K562 (cell line): ENCODE results near the gene PERP.

ENCODE experiments used
- BCLAF1 ChIP-seq, 2 experiments: fragments of 450-650 bp in 1 of 2; IDR thresholded peaks; 2 replicates each; pipeline ENCODE4 v1.6.1; 2011 to 2017; ENCODE audit warnings: low read depth in 2 of 2, antibody characterized with exemption in 1 of 2, borderline replicate concordance in 1 of 2, low read length in 1 of 2, mild to moderate bottlenecking in 1 of 2, mixed read lengths in 1 of 2; ENCODE audit not compliant: control insufficient read depth in 1 of 2
- EP300 ChIP-seq: IDR thresholded peaks from 2 replicates; pipeline ENCODE4 v1.6.1; 2012; ENCODE audit warnings: low read length, improper control_type of control experiment
- MYC ChIP-seq, 2 experiments: fragments of 250-450 bp in 1 of 2; sonication (Bioruptor Pico) in 1 of 2; IDR thresholded peaks; 2 replicates each; pipeline versions ENCODE4 v1.5.1 to v1.6.1; 2012 to 2021; ENCODE audit warnings: low read depth in 2 of 2, borderline replicate concordance in 1 of 2, improper control_type of control experiment in 1 of 2, low read length in 1 of 2, mild to moderate bottlenecking in 1 of 2, moderate library complexity in 1 of 2
- POLR2A ChIP-seq: fragments of 450-650 bp; conservative IDR thresholded peaks from 2 replicates; pipeline ENCODE4 v1.6.1; 2016
- POLR3G ChIP-seq: IDR thresholded peaks from 2 replicates; pipeline ENCODE4 v1.6.1; 2011; ENCODE audit not compliant: insufficient read length, insufficient replicate concordance; ENCODE audit errors: extremely low read depth
- TEAD1 ChIP-seq, 2 experiments: fragments of 450-650 bp in 1 of 2; sonication (generic) in 1 of 2; formaldehyde crosslinking; IDR thresholded peaks; 2 replicates each; pipeline versions ENCODE4 v1.4.0 to v1.8.0; 2020 to 2022; ENCODE audit warnings: mild to moderate bottlenecking in 2 of 2, missing genetic modification reagents in 1 of 2
- ZFP30 ChIP-seq: fragments of 250-450 bp; sonication (Bioruptor Pico); IDR thresholded peaks from 2 replicates; pipeline ENCODE4 v1.8.0; 2022; ENCODE audit warnings: moderate library complexity, mild to moderate bottlenecking, inconsistent platforms, borderline replicate concordance
- ZNF512 ChIP-seq: IDR thresholded peaks from 2 replicates; pipeline ENCODE4 v1.6.1; 2016; ENCODE audit warnings: missing genetic modification characterization, missing compliant biosample characterization
- TF ChIP-seq, protein P1 (sequence below), 3 experiments: IDR thresholded peaks in 2 of 3; conservative IDR thresholded peaks in 1 of 3; 2 replicates each; pipeline ENCODE4 v1.5.1; 2011 to 2012; ENCODE audit warnings: low read length in 3 of 3, mild to moderate bottlenecking in 3 of 3, control low read depth in 2 of 3, improper control_type of control experiment in 1 of 3, inconsistent platforms in 1 of 3, low read depth in 1 of 3, mixed read lengths in 1 of 3, moderate library complexity in 1 of 3; ENCODE audit not compliant: insufficient read depth in 2 of 3

GRCh38 chr6:138115877-138116660 is 8.8 kb upstream of the PERP start:
- no peak for TF ChIP-seq TEAD1 (CRISPR knock-in tag; IDR thresholded peaks at IDR 0.05)
- TF ChIP-seq, protein P1, sequence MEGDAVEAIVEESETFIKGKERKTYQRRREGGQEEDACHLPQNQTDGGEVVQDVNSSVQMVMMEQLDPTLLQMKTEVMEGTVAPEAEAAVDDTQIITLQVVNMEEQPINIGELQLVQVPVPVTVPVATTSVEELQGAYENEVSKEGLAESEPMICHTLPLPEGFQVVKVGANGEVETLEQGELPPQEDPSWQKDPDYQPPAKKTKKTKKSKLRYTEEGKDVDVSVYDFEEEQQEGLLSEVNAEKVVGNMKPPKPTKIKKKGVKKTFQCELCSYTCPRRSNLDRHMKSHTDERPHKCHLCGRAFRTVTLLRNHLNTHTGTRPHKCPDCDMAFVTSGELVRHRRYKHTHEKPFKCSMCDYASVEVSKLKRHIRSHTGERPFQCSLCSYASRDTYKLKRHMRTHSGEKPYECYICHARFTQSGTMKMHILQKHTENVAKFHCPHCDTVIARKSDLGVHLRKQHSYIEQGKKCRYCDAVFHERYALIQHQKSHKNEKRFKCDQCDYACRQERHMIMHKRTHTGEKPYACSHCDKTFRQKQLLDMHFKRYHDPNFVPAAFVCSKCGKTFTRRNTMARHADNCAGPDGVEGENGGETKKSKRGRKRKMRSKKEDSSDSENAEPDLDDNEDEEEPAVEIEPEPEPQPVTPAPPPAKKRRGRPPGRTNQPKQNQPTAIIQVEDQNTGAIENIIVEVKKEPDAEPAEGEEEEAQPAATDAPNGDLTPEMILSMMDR (IDR thresholded peaks at IDR 0.05 in 2 of 3, conservative IDR thresholded peaks at IDR 0.05 in 1 of 3; ENCODE audit: insufficient read depth in 2 of 3, low read depth in 1 of 3, low read length in 3 of 3), result peak; percentile 72 to 93 (median 80)
- TF ChIP-seq BCLAF1 (IDR thresholded peaks at IDR 0.05; ENCODE audit: borderline replicate concordance in 1 of 2, control insufficient read depth in 1 of 2, low read depth in 2 of 2, low read length in 1 of 2), result no peak
- TF ChIP-seq POLR3G, result no peak
- no peak for TF ChIP-seq ZNF512 (tag)
- no peak for TF ChIP-seq ZFP30 (CRISPR knock-in tag)
- TF ChIP-seq MYC (IDR thresholded peaks at IDR 0.05; ENCODE audit: low read depth, low read length), result peak; percentile 66
- no peak for TF ChIP-seq MYC (CRISPR knock-in tag; IDR thresholded peaks at IDR 0.05; ENCODE audit: borderline replicate concordance, low read depth)
- no peak for TF ChIP-seq EP300
- no peak for TF ChIP-seq POLR2A
